HepG2 (cell line): Measurements from ENCODE around the gene ENO2. TPM values are rescaled to one million over a fixed set of nuclear protein-coding genes. Genes with fewer than 3 reads are reported as not detected.

Source experiments
- EHMT2 ChIP-seq: fragments of 200-600 bp; sonication (generic); IDR thresholded peaks from 2 replicates; pipeline ENCODE4 v1.7.0; 2017; ENCODE audit warnings: antibody characterized with exemption, low read depth, low read length, borderline replicate concordance
- ELF3 ChIP-seq: IDR thresholded peaks from 2 replicates; pipeline ENCODE4 v1.6.1; 2016; ENCODE audit warnings: missing genetic modification reagents, missing compliant biosample characterization
- NFE2L2 ChIP-seq: fragments of 150-350 bp; IDR thresholded peaks from 2 replicates; pipeline ENCODE4 v1.6.1; 2014; ENCODE audit warnings: low read length
- NFYC ChIP-seq: IDR thresholded peaks from 2 replicates; pipeline ENCODE4 v1.6.1; 2016; ENCODE audit warnings: missing genetic modification reagents, missing compliant biosample characterization
- RCOR2 ChIP-seq: IDR thresholded peaks from 2 replicates; pipeline ENCODE4 v1.6.1; 2016; ENCODE audit warnings: missing biosample characterization, missing genetic modification reagents
- SAP130 ChIP-seq: IDR thresholded peaks from 2 replicates; pipeline ENCODE4 v1.6.1; 2016; ENCODE audit warnings: low read depth
- TCF12 ChIP-seq, 2 experiments: fragments of 450-650 bp in 1 of 2; sonication (generic) in 1 of 2; formaldehyde crosslinking in 1 of 2; IDR thresholded peaks; 2 replicates each; pipeline versions ENCODE4 v1.6.1 to v1.8.0; 2017 to 2022; ENCODE audit warnings: antibody characterized with exemption in 1 of 2, mild to moderate bottlenecking in 1 of 2, missing genetic modification reagents in 1 of 2, moderate library complexity in 1 of 2
- THYN1 ChIP-seq: sonication (generic); formaldehyde crosslinking; IDR thresholded peaks from 2 replicates; pipeline ENCODE4 v1.8.1; 2023; ENCODE audit warnings: low read depth, mild to moderate bottlenecking, moderate library complexity, missing genetic modification reagents, borderline replicate concordance
- USF2 ChIP-seq, 2 experiments: sonication (generic) in 1 of 2; formaldehyde crosslinking in 1 of 2; IDR thresholded peaks; 2 replicates each; pipeline versions ENCODE4 v1.5.1 to v1.6.1; 2011 to 2020; ENCODE audit warnings: borderline replicate concordance in 1 of 2, low read depth in 1 of 2, low read length in 1 of 2, mild to moderate bottlenecking in 1 of 2, missing genetic modification reagents in 1 of 2, moderate library complexity in 1 of 2
- ZBTB14 ChIP-seq: sonication (generic); formaldehyde crosslinking; IDR thresholded peaks from 2 replicates; pipeline ENCODE4 v1.4.0; 2020; ENCODE audit warnings: missing genetic modification reagents
- ZBTB40 ChIP-seq, 2 experiments: fragments of 450-650 bp in 1 of 2; sonication (generic) in 1 of 2; formaldehyde crosslinking in 1 of 2; IDR thresholded peaks; 2 replicates each; pipeline versions ENCODE4 v1.6.1 to v1.8.0; 2016 to 2022; ENCODE audit warnings: antibody characterized with exemption in 1 of 2, mild to moderate bottlenecking in 1 of 2, missing genetic modification reagents in 1 of 2
- ZNF17 ChIP-seq: sonication (generic); formaldehyde crosslinking; IDR thresholded peaks from 2 replicates; pipeline ENCODE4 v1.5.0; 2020; ENCODE audit warnings: mild to moderate bottlenecking, missing genetic modification reagents
- ZNF275 ChIP-seq: sonication (generic); formaldehyde crosslinking; IDR thresholded peaks from 2 replicates; pipeline ENCODE4 v1.8.0; 2022; ENCODE audit warnings: missing genetic modification reagents, mild to moderate bottlenecking, inconsistent platforms, borderline replicate concordance
- polyA plus RNA-seq, 8 experiments: library from polyadenylated mRNA; depleted of rRNA in 3 of 8; stranded (reverse) in 7 of 8; unstranded in 1 of 8; fragments of >200 nt; fragmentation: Illumina TruSeq in 4 of 8; extraction: Trizol in 4 of 8; gene quantifications; 2 replicates each; pipeline versions ENCODE4 v1.2.1 to v1.2.3, GENCODE V29; 2011 to 2016; ENCODE audit warnings: low read depth in 4 of 8, missing spikeins in 1 of 8, mixed read lengths in 1 of 8; ENCODE audit not compliant: insufficient read depth in 1 of 8
- total RNA-seq, 5 experiments: library from RNA; depleted of rRNA; stranded (reverse); fragments of >200 nt; fragmentation: Illumina TruSeq; extraction: Trizol; gene quantifications; 2 replicates each; pipeline ENCODE4 v1.2.3, GENCODE V29; 2016; ENCODE audit warnings: low read depth in 1 of 5

ENO2 gene
- total and polyA plus RNA-seq, 2 of the 13 experiments (the other 11 are each of a cell fraction or from before 2014, with no cell fraction given): 19.3 to 136 TPM

GRCh38 chr12:6867413-6868210, 46.8 kb upstream of the ENO2 start, which contains the start of gene TPI1 (continued):
- TF ChIP-seq USF2 (IDR thresholded peaks at IDR 0.05; ENCODE audit: low read depth, low read length): no peak
- TF ChIP-seq USF2 (CRISPR knock-in tag; IDR thresholded peaks at IDR 0.05; ENCODE audit: borderline replicate concordance): no peak
- no peak for TF ChIP-seq NFE2L2
- TF ChIP-seq SAP130 (CRISPR knock-in tag): peak; percentile 62
- TF ChIP-seq RCOR2 (CRISPR knock-in tag): no peak
- TF ChIP-seq EHMT2: no peak
- TF ChIP-seq ZNF275 (CRISPR knock-in tag): peak; percentile 37; the same call in 1 of the 2 replicates
- TF ChIP-seq TCF12 (IDR thresholded peaks at IDR 0.05): no peak
- peak; percentile 33; the same call in 1 of the 2 replicates for TF ChIP-seq TCF12 (CRISPR knock-in tag; IDR thresholded peaks at IDR 0.05)
- no peak for TF ChIP-seq THYN1 (CRISPR knock-in tag)
- no peak; the same call in 1 of the 2 replicates for TF ChIP-seq ELF3 (CRISPR knock-in tag)
- peak; percentile 72 for TF ChIP-seq ZBTB14 (CRISPR knock-in tag)
- no peak for TF ChIP-seq ZNF17 (CRISPR knock-in tag)
- TF ChIP-seq NFYC (CRISPR knock-in tag): peak; percentile 43; the same call in 1 of the 2 replicates
- no peak for TF ChIP-seq ZBTB40 (IDR thresholded peaks at IDR 0.05)
- peak; percentile 60 for TF ChIP-seq ZBTB40 (CRISPR knock-in tag; IDR thresholded peaks at IDR 0.05)
